HG03469 (cell line): Measurements from ENCODE around the gene SLC22A31.

Experiments used
- ATAC-seq: cut with Tn5 transposase; IDR thresholded peaks from one replicate; pipeline ENCODE4 v1.9.1; 2021; ENCODE audit warnings: mild to moderate bottlenecking, moderate library complexity, moderate number of reproducible peaks; ENCODE audit not compliant: unreplicated experiment

SLC22A31 gene

GRCh38 chr16:89179656-89180315, 20.6 kb downstream of the SLC22A31 start:
- no peak for ATAC-seq

GRCh38 chr16:89179148-89179484, 21.2 kb downstream of the SLC22A31 start:
- ATAC-seq, result no peak

- ATAC-seq, result no peak
Measured at GRCh38 chr16:89178453-89179147, 21.7 kb downstream of the SLC22A31 start.

GRCh38 chr16:89177501-89177900, 22.8 kb downstream of the SLC22A31 start:
- no peak for ATAC-seq

GRCh38 chr16:89176717-89177116, 23.6 kb downstream of the SLC22A31 start:
- ATAC-seq, result no peak

- no peak for ATAC-seq
Measured at GRCh38 chr16:89176147-89176690, 24.1 kb downstream of the SLC22A31 start.

GRCh38 chr16:89175280-89176146, 24.8 kb downstream of the SLC22A31 start:
- ATAC-seq, result no peak

- ATAC-seq, result no peak
Measured at GRCh38 chr16:89174877-89175276, 25.5 kb downstream of the SLC22A31 start.

- ATAC-seq, result no peak
Measured at GRCh38 chr16:89174055-89174827, 26.1 kb downstream of the SLC22A31 start.

GRCh38 chr16:89173174-89173921, 27.0 kb downstream of the SLC22A31 start:
- no peak for ATAC-seq

- ATAC-seq, result no peak
Measured at GRCh38 chr16:89172528-89173173, 27.7 kb downstream of the SLC22A31 start.

GRCh38 chr16:89172171-89172527, 28.2 kb downstream of the SLC22A31 start:
- ATAC-seq, result no peak

GRCh38 chr16:89171216-89172170, 28.8 kb downstream of the SLC22A31 start, which contains the start of gene CDH15:
CDH15 (plus strand) TSS chr16:89171748; CDS start chr16:89171832, 84 bp downstream.
- ATAC-seq, result peak; percentile 54

GRCh38 chr16:89170346-89171215, 29.8 kb downstream of the SLC22A31 start:
- ATAC-seq, result no peak

GRCh38 chr16:89169778-89170177, 30.6 kb downstream of the SLC22A31 start:
- no peak for ATAC-seq

GRCh38 chr16:89168381-89169189, 31.8 kb downstream of the SLC22A31 start:
- no peak for ATAC-seq
